ENCODE measurements around the gene MAP4. TPM values are rescaled to one million over a fixed set of nuclear protein-coding genes. Genes with fewer than 3 reads are reported as not detected.
"Not testable (repeated sequence)": the region's sequence is repeated elsewhere in the genome, so short reads cannot be mapped to it uniquely, and the experiment has no call there.

The MAP4 gene
- polyA plus RNA-seq, 3 donors = 174 to 176 (median 175) TPM

DNA sequence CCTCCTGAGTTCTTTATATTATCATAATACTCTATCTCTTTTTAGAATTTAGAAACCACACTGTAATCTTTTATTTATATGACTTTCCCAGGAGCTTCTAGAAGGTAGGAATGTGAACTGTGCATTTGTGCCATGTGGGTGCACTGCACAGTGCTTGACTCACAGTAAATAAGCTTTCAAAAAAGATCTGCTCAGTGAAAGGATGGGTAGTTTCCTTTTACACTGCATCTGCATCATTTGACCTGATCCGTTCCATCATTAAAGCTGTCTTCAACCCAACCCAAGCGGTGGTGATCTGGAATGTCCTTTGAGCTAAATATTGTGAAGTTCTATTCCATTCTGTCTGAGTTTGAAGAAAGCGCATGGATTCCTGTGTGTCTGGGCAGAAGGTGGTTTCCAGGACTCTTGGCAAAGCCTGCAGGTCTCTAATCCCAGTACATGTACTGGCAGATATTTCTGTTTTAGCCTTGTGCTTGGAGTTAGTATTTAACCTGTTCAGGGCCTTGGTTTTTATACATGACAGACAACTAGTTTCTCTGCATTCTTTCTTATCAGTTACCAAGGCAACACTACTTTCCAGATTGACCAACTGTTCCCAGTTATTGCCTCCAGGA, 116.6 kb downstream of the MAP4 start:
- no peak for DNase-seq

DNA sequence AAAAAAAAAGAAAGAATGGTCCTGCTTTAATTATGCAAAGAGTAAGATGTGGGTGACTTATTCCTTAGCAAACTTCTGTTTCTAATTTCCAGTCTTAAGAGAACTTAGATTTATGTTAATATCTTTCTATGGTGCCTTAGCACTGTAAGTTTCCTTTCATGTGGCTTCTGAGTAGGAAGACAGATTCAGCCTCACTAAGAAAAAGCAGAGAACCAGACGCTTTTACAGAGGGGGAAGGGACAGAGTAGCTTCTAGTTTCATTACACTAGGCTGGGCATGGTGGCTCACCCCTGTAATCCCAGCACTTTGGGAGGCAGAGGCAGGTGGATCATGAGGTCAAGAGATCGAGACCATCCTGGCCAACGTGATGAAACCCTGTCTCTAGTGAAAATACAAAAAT, 118.3 kb downstream of the MAP4 start:
- no peak for DNase-seq

DNA sequence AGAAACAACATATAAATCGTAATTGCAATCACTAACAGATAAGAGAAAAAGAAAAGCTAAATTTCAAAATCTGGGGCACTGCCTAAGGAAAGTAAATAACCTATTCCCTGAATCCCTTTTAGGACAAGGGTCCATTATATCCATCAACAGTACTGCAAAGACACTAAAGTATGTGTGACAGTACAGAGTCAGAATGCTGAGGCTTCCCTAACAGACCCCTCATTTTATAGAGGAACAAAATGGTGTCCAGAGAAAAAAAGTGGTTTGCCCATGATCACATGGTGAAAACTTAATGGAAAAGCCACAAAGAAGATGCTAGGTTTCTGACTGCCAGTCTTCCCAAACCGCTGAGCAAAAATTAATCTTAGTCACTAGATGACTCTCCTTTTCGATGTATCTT, 119.5 kb downstream of the MAP4 start:
- no peak for DNase-seq

DNA sequence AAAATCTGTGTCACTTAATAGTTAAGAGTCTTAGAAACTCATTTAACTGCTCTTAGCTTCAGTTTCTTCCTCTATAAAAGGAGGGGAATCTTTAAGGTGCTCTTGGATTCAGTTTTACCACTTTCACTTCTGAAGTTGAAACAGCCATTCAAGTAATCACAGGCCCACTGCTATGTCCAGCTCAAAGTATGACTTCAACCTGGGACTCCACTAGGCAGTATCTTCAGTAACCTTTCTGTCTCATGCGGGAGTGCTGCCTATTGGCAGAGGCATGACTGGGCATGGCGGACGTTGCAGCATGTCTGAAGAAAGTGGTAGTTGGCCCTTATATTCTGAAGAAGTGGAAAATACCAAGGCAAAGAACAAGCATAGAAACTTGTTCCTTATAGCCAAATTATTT, 121.0 kb downstream of the MAP4 start:
- DNase-seq = no peak

DNA sequence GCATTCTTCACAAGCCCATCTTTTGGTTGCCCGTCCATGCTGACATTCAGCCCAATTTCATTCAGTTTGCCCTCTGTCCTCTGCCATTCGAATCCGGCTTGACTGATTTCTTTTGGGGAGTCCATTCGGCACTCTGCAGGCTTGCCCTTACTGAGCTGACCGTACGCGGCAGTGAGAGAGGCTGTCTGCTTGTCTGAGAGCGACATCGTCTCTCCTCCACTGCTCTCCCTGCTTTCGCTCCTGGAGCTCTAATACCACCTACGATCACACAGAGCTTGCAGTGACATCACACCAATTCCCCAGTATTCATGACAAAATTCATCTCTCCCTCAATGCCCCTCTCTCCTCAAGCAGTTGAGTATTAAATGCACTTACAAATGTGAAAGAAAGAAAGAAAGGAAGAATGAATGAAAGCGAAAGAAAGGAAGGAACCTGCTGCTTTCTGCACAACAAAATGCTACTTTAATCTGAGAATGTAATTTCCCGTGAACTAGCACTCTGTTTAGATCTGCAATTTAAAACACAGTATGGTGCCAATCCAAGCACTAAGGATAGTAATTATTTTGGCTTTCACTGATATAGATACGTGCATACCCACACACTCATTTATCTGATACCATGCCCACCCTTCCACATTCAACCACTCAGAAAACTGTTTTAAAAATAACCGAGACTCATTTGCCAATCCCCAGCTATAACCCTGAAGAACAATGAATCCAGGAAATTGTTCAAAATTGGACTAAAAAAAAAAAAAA, 123.8 kb downstream of the MAP4 start:
- DNase-seq = no peak

DNA sequence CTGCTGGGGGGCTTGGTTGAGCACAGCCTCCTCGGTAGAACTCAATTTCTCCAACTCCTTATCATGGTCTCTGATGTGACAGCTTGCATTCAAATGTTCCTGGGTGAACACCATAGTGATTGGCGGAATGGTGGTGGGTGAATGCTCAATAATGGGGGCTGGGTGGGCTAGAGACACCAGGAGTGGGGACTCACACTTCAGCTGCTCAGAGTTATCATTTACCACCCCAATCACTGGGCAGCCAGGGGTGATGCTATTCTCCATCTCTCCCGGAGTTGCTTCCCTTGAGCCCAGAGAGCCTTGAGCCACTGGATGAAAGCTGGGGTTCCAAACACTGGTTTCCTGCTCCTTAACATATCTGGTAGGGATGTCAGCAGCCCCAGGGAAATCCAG, 124.6 kb downstream of the MAP4 start:
- no peak for DNase-seq

DNA sequence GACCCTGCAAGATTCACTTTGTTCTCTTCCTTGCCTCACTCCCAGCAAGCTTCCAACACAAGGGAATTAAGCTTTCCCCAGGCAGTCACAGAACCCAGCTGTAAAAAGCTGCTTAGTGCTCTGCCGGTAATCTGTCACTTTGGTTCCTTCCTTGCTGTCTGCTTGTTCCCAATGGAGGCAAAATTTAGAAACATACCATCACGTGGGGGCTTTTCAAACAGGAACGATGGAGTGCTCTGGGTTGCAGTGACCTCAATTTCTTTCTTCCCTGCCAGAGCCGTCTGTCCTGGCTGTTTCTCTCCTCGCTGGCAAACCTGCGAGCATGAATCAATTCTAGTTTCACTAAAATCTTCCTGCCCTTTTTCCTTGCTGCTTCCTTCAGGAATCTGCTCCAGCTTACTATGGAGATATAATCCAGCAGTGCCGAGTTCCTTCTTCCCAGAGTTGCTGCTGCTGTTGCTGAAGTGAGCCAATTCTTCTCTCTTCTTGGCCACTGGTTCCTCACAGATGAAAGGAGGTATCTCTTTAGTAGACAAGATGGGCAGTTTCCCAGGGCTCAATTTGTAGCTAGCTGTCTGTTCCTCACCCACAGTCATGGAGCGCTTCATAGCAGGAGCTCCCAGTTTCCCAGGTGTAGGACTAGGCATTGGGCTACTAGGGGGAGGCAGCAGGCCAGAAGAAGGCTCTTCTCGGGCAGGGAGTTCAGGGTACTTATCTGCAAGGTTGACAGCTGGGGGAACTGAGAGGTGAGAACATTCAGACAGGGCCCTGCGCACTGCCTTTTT, 125.2 kb downstream of the MAP4 start:
- DNase-seq = peak; percentile 69

DNA sequence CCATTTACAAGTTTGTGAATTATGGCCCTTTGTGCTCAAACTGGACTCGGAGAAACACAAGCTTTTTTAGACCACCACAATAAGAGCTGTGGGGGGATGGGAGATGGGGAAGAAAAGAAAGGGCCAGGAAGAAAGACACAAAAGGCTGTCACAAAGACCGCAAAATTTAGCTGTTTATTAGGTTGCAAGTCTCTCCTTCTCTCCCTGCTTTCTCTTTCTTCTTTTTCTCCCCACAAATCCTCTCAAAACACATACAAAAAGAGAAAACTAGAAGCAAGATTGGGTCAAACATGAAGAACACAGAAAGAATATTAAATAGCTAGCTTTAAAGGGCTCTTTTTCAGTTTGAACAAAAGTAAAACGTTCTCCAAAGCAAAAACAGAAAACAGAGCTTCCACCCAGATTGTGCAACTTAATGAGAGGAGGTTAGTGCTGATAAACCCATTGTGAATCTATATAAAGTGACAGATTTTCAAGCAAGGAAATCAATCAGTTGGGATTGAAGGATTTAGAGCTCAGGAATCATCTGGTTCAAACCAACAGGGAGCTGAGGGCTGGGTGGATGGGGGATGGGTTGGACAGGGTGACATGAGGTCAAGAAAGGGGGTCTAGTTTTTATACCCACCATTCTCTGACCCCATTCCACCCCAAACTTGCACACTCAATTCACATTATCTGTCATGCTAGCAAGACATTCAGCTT, 125.9 kb downstream of the MAP4 start:
- peak; percentile 60 for DNase-seq

DNA sequence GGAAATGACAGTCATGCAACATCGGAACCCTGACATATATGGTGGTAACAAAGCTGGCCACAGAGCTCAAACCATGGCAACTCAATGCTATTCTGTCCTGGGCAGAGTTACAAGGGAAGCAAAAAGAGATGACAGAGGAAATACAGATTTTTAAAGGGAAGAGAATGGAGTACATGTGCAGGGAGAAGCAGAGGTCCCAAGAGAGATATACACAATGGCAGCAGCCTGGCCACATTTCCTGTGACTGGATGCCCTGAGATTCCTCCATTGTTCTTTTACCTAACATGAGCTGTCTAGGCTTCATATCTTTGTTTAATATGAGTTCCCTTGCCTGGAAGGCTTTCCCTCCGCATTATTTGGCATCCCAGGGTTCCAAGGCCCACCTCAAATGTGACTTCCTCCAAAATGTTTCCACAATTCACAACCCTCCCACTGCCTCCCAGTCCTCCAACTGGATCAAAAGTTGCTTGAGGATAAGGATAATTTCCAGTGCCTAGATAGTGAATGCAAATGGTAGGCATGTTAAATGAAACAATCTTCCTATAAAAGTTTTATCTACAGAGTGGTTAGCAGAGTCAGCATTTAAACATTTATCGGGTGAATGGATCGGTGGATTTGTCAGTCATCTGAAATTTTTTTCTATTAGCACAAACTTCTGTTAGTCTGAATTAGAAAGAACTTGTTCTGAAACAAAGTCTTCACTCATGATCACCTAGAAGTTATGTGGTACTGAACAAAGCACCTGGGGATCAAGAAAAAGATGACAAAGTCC, 127.0 kb downstream of the MAP4 start:
- no peak for DNase-seq

DNA sequence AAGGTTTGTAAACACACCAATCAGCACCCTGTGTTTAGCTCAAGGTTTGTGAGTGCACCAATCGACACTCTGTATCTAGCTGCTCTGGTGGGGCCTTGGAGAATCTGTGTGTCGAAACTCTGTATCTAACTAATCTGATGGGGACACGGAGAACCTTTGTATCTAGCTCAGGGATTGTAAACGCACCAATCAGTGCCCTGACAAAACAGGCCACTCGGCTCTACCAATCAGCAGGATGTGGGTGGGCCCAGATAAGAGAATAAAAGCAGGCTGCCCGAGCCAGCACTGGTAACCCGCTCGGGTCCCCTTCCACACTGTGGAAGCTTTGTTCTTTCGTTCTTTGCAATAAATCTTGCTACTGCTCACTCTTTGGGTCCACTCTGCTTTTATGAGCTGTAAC, 128.2 kb downstream of the MAP4 start:
- DNase-seq = not testable (repeated sequence)

DNA sequence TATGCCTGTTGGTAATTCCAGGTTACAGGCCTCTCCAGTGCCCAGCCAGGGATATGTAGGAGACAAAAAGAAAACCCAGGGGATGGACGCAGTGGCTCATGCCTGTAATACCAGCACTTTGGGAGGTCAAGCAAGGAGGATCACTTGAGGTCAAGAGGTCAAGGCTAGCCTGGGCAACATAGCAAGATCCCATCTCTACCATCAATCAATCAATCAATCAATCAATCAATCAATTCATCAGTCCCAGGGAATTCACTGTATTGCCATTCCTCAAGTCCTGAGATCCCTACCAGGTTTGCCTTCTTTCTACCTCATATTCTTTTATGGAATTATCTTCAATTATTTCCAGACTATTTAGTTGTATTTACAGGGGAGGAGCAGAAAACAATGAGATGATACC, 131.0 kb downstream of the MAP4 start:
- DNase-seq = no peak

DNA sequence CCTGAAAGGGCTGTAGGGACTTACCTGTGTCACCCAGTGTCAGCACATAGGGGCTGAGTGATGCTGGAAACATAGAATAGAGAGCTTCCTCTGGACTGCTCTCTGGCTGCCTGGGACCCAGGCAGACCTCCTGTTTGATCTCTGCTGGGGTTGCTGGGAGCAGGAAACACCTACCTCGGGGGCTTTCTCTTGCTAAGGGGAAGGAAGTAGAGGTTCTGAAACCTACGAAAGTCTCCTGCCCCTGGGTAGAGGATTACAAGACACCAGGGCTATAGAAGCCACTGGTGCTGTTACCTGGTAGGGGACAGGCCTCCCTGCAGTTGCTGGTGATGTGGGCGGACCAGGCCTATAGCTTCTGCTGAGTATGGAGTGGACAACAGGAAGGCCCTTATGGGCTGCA, 131.6 kb downstream of the MAP4 start:
- no peak for DNase-seq

DNA sequence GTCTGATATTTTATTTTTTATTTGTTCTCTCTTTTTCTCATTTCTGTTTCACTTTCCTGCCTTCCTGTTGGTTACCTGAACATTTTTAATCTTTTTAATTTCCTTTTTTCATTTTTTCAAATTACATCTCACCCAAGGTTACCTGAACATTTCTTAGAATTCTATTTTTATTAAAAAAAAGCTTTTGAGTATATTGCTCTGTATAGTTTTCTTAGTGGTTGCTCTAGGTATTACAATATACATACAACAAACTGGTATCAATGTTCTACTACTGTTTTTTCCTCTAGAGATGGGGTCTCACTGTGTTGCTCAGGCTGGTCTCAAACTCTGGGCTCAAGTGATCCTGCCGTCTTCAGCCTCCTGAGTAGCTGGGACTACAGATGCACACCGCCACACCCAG, 133.9 kb downstream of the MAP4 start:
- DNase-seq = no peak

DNA sequence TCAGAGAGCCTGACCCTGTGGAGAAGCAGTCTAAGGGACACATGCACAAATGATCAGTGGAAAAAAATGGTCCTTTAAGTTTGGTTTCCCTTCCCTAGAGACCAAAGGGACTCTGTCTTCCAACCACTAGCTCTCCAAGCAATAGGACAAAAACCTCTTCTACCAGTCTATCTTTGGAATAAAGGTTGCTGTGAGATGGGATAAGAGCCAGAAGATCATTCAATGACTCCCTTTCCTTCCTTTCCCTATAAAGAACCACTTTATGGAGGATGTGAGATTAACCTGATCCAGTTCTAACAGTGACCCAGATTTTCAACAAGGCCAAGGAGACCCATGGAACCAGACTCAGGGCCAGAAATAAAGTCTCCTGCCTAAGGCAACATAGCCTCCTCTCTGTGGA, 138.5 kb downstream of the MAP4 start:
- no peak for DNase-seq

DNA sequence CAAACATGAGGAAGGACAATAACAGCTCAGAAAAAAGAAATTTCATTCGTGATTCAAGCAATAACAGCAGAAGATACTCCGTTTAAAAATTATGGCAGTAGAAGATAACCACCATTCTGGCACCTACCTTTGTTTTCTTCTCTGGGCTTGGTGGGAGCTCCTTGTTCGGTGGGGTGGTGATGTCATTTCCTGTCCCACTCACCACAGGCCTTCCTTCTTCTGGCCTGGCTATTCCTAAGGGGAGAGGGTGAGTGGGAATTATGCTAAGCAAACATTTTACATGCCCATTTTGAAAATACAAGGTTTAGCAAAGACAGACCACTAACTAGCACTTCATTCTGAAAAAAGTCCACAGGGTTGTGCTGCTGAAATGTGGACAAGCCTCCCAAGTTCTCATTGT, 138.9 kb downstream of the MAP4 start:
- DNase-seq = no peak

DNA sequence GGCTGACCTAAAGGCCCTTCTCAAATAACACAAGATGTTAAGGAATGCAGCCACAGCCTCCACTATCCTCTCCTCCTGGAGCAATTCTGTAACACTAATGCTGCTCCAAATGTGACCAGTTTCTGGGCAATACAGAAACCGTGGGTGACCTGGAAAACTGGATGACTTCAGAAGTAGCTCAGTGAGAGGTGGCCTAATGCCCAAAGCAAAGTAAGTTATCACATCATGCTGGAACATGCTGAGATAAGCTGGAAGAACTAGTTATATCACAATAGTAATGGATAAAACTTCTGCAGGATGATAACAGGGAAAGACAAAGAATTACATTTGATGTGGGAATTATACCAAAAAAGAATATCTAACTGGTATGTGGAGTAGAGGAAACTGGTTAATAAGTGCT, 141.3 kb downstream of the MAP4 start:
- no peak for DNase-seq

DNA sequence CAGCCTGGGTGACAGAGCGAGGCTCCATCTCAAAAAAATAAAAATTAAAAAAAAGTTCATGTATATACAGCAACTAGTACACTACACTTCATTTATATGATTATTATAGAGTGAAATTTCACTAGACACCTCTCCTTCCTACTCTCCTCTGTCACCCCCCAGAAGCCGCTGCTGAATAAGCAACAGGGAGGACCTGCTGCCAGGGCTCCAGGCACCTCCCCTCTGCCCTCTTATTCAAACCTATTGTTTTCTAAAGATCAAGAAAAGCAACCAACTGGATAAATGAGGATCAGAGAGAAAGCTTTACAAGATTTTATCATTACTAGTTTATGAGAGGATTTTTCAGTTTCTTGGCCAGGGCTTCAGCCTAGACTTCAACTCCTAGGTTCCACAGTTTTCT, 141.8 kb downstream of the MAP4 start:
- DNase-seq = no peak

DNA sequence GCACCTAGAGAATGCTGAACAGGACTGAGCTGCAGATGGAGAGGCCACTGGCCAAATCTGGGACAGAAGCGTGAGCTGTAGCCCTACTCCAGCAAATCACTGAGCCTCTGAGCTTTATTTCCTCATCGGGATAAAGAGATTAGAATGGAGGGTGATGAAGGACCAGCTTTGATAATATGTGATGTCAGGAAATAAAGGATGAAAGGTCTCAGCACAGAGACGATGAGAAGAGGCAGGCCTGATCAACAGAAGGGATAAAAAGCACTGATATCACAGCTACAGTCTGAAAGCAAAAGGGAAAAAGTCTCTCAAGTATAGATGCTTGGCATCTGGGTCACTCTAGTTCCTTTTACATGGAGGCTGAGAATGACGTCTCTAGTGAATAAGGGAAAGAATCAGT, 143.3 kb downstream of the MAP4 start:
- DNase-seq = no peak

DNA sequence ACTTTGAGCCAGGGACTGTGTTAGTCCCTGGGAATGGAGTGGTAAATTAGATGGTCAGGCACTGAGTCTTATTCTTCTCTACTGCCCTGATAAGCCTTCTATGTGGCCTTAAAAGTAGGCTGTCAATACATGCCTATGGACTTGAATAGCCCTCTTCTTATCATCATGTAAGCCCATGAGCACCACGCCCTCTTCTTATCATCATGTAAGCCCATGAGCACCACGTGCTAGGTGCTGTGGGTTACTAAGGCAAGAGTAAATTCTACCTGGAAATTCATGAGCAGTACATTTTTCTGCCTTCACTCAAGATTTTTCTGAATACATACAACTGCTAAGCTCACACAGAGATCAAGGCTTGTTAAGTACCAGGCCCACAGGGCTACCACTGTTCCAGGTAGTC, 144.8 kb downstream of the MAP4 start:
- DNase-seq = no peak

DNA sequence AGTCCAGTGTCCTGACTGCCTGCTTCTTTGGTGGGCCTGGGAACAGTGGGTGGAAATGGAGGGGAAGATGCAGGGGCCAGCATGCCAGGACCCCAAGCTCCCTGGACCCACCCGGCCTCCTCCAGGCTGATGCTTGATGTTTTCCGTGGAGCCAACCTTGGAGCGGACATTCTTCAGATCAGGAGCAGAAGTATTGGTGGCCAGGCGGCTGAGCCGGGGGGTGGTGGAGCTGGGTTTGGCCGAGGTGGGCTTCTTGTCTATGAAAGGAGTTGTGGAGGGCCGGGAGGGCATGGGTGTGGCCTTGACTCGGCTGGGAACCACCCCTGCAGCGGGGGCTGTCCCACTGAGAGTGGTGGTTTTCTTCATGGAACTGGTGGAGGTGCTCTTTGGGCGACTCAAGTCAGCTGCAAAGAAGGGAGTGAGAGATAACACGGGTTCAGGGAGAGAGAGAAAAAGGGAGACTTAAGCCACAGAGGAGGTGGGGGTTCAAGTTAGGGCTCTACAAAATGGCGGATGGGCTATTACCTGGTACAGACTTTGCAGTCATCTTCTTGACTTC, 145.4 kb downstream of the MAP4 start:
- DNase-seq = no peak

DNA sequence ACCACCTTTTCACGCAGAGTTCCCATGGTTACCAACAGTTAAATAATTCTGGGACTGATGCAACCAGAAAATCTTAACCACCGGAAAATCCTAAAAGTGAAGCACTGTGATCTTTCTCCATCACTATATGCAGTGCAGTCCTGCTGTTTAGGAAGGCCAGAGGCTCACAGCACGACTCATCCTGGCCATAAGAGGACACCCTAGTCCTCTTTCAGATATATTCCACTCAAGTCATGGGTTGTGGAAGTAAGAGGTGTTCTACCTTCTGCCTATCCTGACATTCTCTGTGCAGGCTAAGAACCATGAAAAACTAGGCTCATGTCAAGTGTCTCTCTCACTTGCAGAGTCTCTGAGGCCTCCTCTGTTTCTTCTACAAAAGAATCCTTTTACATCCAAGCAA, 146.1 kb downstream of the MAP4 start:
- DNase-seq = no peak
